ENCODE measurements around the gene CAMSAP3. TPM values are rescaled to one million over a fixed set of nuclear protein-coding genes. Genes with fewer than 3 reads are reported as not detected.

The CAMSAP3 gene
- polyA plus RNA-seq, 1 experiment: not detected

- no peaks in the 10 kb centered on the region for H3K27me3 ChIP-seq (ENCODE audit: control insufficient read depth, insufficient read depth, low read length)
- H3K9me3 ChIP-seq (ENCODE audit: control insufficient read depth, insufficient read depth, low read length): peaks cover 9% of the 10 kb centered on the region; the same call in 1 of the 2 replicates
- no peak overlapping the region for H3K4me3 ChIP-seq (ENCODE audit: low read depth, low read length)
- POLR2A ChIA-PET: no interaction called here
- no peak for TF ChIP-seq CTCF (IDR thresholded peaks at IDR 0.05; ENCODE audit: low read depth, low read length)
- no peak overlapping the region for H3K27ac ChIP-seq (ENCODE audit: low read depth, low read length)
- no peak for DNase-seq (ENCODE audit: low read depth, low spot score)
- CTCF ChIA-PET: no interaction called here
Observed at GRCh38 chr19:7561325-7561724, 34.3 kb upstream of the CAMSAP3 start.

GRCh38 chr19:7562646-7563393 is 32.8 kb upstream of the CAMSAP3 start:
- no peak overlapping the region for H3K4me3 ChIP-seq (ENCODE audit: low read depth, low read length)
- CTCF ChIA-PET: interaction anchor here (0.6 to 1.3 kb wide), 4 partner anchors 30 to 380 kb away, joined by 3 to 7 read pairs (median 3); no protein-coding TSS in a partner anchor
- no peak for DNase-seq (ENCODE audit: low read depth, low spot score)
- peaks cover 9% of the 10 kb centered on the region; the same call in 1 of the 2 replicates for H3K9me3 ChIP-seq (ENCODE audit: control insufficient read depth, insufficient read depth, low read length)
- POLR2A ChIA-PET: interaction anchor here (0.7 kb wide), 1 partner anchor 46 kb away, joined by 5 read pairs; no protein-coding TSS in a partner anchor
- no peak for TF ChIP-seq CTCF (IDR thresholded peaks at IDR 0.05; ENCODE audit: low read depth, low read length)
- H3K27ac ChIP-seq (ENCODE audit: low read depth, low read length): no peak overlapping the region
- H3K27me3 ChIP-seq (ENCODE audit: control insufficient read depth, insufficient read depth, low read length): no peaks in the 10 kb centered on the region

GRCh38 chr19:7564866-7565265 is 30.8 kb upstream of the CAMSAP3 start:
- CTCF ChIA-PET: interaction anchor here (0.6 to 6.5 kb wide), 3 partner anchors 9 to 236 kb away, joined by 3 to 191 read pairs (median 80); partner anchors contain the start of gene TRAPPC5
- no peak overlapping the region for H3K4me3 ChIP-seq (ENCODE audit: low read depth, low read length)

GRCh38 chr19:7565332-7565731 is 30.3 kb upstream of the CAMSAP3 start:
- no peak overlapping the region for H3K4me3 ChIP-seq (ENCODE audit: low read depth, low read length)
- CTCF ChIA-PET: interaction anchor here (0.6 to 6.5 kb wide), 3 partner anchors 9 to 235 kb away, joined by 3 to 191 read pairs (median 80); partner anchors contain the start of gene TRAPPC5
- DNase-seq (ENCODE audit: low read depth, low spot score): no peak
- POLR2A ChIA-PET: no interaction called here
- TF ChIP-seq CTCF (IDR thresholded peaks at IDR 0.05; ENCODE audit: low read depth, low read length): no peak
- H3K27ac ChIP-seq (ENCODE audit: low read depth, low read length): no peak overlapping the region
- H3K27me3 ChIP-seq (ENCODE audit: control insufficient read depth, insufficient read depth, low read length): no peaks in the 10 kb centered on the region
- peaks cover 2% of the 10 kb centered on the region; the same call in 1 of the 2 replicates for H3K9me3 ChIP-seq (ENCODE audit: control insufficient read depth, insufficient read depth, low read length)

More at GRCh38 chr19:7564866-7565265, 30.8 kb upstream of the CAMSAP3 start:
- H3K9me3 ChIP-seq (ENCODE audit: control insufficient read depth, insufficient read depth, low read length): peaks cover 3% of the 10 kb centered on the region; the same call in 1 of the 2 replicates
- no peak for TF ChIP-seq CTCF (IDR thresholded peaks at IDR 0.05; ENCODE audit: low read depth, low read length)
- H3K27me3 ChIP-seq (ENCODE audit: control insufficient read depth, insufficient read depth, low read length): no peaks in the 10 kb centered on the region
- no peak for DNase-seq (ENCODE audit: low read depth, low spot score)
- POLR2A ChIA-PET: no interaction called here
- no peak overlapping the region for H3K27ac ChIP-seq (ENCODE audit: low read depth, low read length)

GRCh38 chr19:7570761-7571160 is 24.9 kb upstream of the CAMSAP3 start:
- POLR2A ChIA-PET: no interaction called here
- no peak for TF ChIP-seq CTCF (IDR thresholded peaks at IDR 0.05; ENCODE audit: low read depth, low read length)

More at GRCh38 chr19:7570761-7571160, 24.9 kb upstream of the CAMSAP3 start:
- no peak overlapping the region for H3K4me3 ChIP-seq (ENCODE audit: low read depth, low read length)
- no peak for DNase-seq (ENCODE audit: low read depth, low spot score)
- H3K9me3 ChIP-seq (ENCODE audit: control insufficient read depth, insufficient read depth, low read length): no peaks in the 10 kb centered on the region
- H3K27ac ChIP-seq (ENCODE audit: low read depth, low read length): no peak overlapping the region
- CTCF ChIA-PET: interaction anchor here (0.7 to 6.5 kb wide), 2 partner anchors 107 to 230 kb away, joined by 5 to 191 read pairs; no protein-coding TSS in a partner anchor
- no peaks in the 10 kb centered on the region for H3K27me3 ChIP-seq (ENCODE audit: control insufficient read depth, insufficient read depth, low read length)
